IMR-90 (cell line): ENCODE results near the gene KMT2D. TPM values are rescaled to one million over a fixed set of nuclear protein-coding genes. Genes with fewer than 3 reads are reported as not detected.
"Not testable (repeated sequence)": the region's sequence is repeated elsewhere in the genome, so short reads cannot be mapped to it uniquely, and the experiment has no call there.

Experiments used
- ATAC-seq: fragments of 200-7000 bp; cut with Tn5 transposase; 2 replicates; pipeline ENCODE4 v1.9.1; 2020; ENCODE audit warnings: low read depth, mild to moderate bottlenecking, moderate library complexity
- BruUV-seq: library from RNA; stranded (reverse); fragments of 400-500 nt; replicated peaks from 2 replicates; lab custom pipeline; 2021; lab: Mats Ljungman, UMichigan
- CTCF ChIA-PET: fragments of 300-600 bp; formaldehyde crosslinking; extraction: SDS; loops from one replicate; lab custom pipeline; 2021; ENCODE audit warnings: antibody characterized with exemption; lab: Yijun Ruan, JAX
- POLR2A ChIA-PET: fragments of 300-600 bp; sonication (Branson Sonifier 250); formaldehyde crosslinking; loops from one replicate; lab custom pipeline; 2022; ENCODE audit warnings: antibody characterized with exemption; ENCODE audit not compliant: unreplicated experiment; lab: Charles Lee
- DNase-seq: peaks from one replicate; pipeline ENCODE4 v3.0.0; 2013
- H2AFZ ChIP-seq: replicated peaks from 2 replicates; pipeline ENCODE3; 2013; ENCODE audit warnings: low read length, mild to moderate bottlenecking; ENCODE audit not compliant: poor library complexity
- H2AK5ac ChIP-seq: 2 replicates; pipeline ENCODE4 v1.6.1; 2013; ENCODE audit warnings: low read depth, low read length, inconsistent platforms
- H2AK9ac ChIP-seq: replicated peaks from 2 replicates; pipeline ENCODE3; 2013; ENCODE audit warnings: mild to moderate bottlenecking, low read depth, low read length, moderate library complexity; ENCODE audit not compliant: poor library complexity
- H2BK120ac ChIP-seq: 2 replicates; pipeline ENCODE4 v1.6.1; 2013; ENCODE audit warnings: low read depth, low read length, inconsistent platforms
- H2BK15ac ChIP-seq: 3 replicates; pipeline ENCODE4 v1.6.1; 2013; ENCODE audit warnings: low read depth, low read length, inconsistent platforms
- H2BK20ac ChIP-seq: 2 replicates; pipeline ENCODE4 v1.6.1; 2013; ENCODE audit warnings: low read depth, mild to moderate bottlenecking, inconsistent platforms, low read length, moderate library complexity
- H2BK5ac ChIP-seq: 2 replicates; pipeline ENCODE4 v1.6.1; 2013; ENCODE audit warnings: mild to moderate bottlenecking, low read depth, low read length, inconsistent platforms; ENCODE audit not compliant: poor library complexity, severe bottlenecking
- H3K14ac ChIP-seq: replicated peaks from 2 replicates; pipeline ENCODE4 v1.6.1; 2013; ENCODE audit warnings: low read depth, low read length, inconsistent platforms
- H3K18ac ChIP-seq: 2 replicates; pipeline ENCODE4 v1.6.1; 2013; ENCODE audit warnings: low read depth, low read length, control low read depth
- H3K23ac ChIP-seq: 2 replicates; pipeline ENCODE4 v1.6.1; 2013; ENCODE audit warnings: low read depth, low read length, inconsistent platforms
- H3K27ac ChIP-seq: 2 replicates; pipeline ENCODE4 v1.5.1; 2013; ENCODE audit warnings: mild to moderate bottlenecking, control low read depth, low read length; ENCODE audit not compliant: insufficient read depth
- H3K27me3 ChIP-seq: 2 replicates; pipeline ENCODE4 v1.6.1; 2013; ENCODE audit warnings: low read length; ENCODE audit not compliant: control insufficient read depth, insufficient read depth
- H3K36me3 ChIP-seq: 2 replicates; pipeline ENCODE4 v1.6.1; 2013; ENCODE audit warnings: low read length, mixed read lengths; ENCODE audit not compliant: control insufficient read depth, insufficient read depth
- H3K4ac ChIP-seq: 2 replicates; pipeline ENCODE4 v1.6.1; 2013; ENCODE audit warnings: low read depth, low read length, inconsistent platforms
- H3K4me1 ChIP-seq: 2 replicates; pipeline ENCODE4 v1.6.1; 2013; ENCODE audit warnings: low read length, mixed read lengths; ENCODE audit not compliant: control insufficient read depth, insufficient read depth
- H3K4me2 ChIP-seq: 2 replicates; pipeline ENCODE4 v1.6.1; 2013; ENCODE audit warnings: low read depth, mild to moderate bottlenecking, control low read depth, low read length, moderate library complexity
- H3K4me3 ChIP-seq: 2 replicates; pipeline ENCODE4 v1.5.1; 2013; ENCODE audit warnings: low read depth, mild to moderate bottlenecking, control low read depth, low read length, moderate library complexity; ENCODE audit not compliant: insufficient read depth
- H3K56ac ChIP-seq: 2 replicates; pipeline ENCODE4 v1.6.1; 2013; ENCODE audit warnings: low read length, inconsistent platforms; ENCODE audit not compliant: insufficient read depth; ENCODE audit errors: extremely low read depth
- H3K79me1 ChIP-seq, 2 experiments: 2 replicates each; pipeline ENCODE4 v1.6.1; 2013; ENCODE audit warnings: low read length in 2 of 2, inconsistent platforms in 1 of 2, low read depth in 1 of 2
- H3K9ac ChIP-seq: 2 replicates; pipeline ENCODE4 v1.6.1; 2013; ENCODE audit warnings: low read depth, low read length, control low read depth
- H3K9me1 ChIP-seq: 2 replicates; pipeline ENCODE4 v1.6.1; 2013; ENCODE audit warnings: low read length, inconsistent platforms; ENCODE audit not compliant: insufficient read depth
- H3K9me3 ChIP-seq: 2 replicates; pipeline ENCODE4 v1.6.1; 2013; ENCODE audit warnings: low read length; ENCODE audit not compliant: control insufficient read depth, insufficient read depth
- H4K20me1 ChIP-seq: 2 replicates; pipeline ENCODE4 v1.6.1; 2013; ENCODE audit warnings: low read length, inconsistent platforms; ENCODE audit not compliant: insufficient read depth
- H4K5ac ChIP-seq: 2 replicates; pipeline ENCODE4 v1.6.1; 2013; ENCODE audit warnings: mild to moderate bottlenecking, low read depth, low read length, control low read depth
- H4K8ac ChIP-seq, 2 experiments: 2 replicates each; pipeline ENCODE4 v1.6.1; 2013; ENCODE audit warnings: low read depth in 2 of 2, low read length in 2 of 2, control low read depth in 1 of 2, inconsistent platforms in 1 of 2
- H4K91ac ChIP-seq: 2 replicates; pipeline ENCODE4 v1.6.1; 2013; ENCODE audit warnings: low read depth, low read length, inconsistent platforms; ENCODE audit not compliant: insufficient read depth
- WGBS, 2 experiments: methylation state at CpG; one replicate each; pipeline versions ENCODE4 v1.1.5 to v1.1.7; 2013; ENCODE audit warnings: missing lambda C conversion rate in 2 of 2; ENCODE audit not compliant: insufficient read length in 1 of 2; ENCODE audit errors: extremely low coverage in 2 of 2; 5-methylcytosine and 5-hydroxymethylcytosine counted together
- dilution Hi-C: fragments of 300-500 bp; cut with HindIII; formaldehyde crosslinking; loops from one replicate; pipeline ENCODE4 v1.14.3; 2018; ENCODE audit warnings: low sequenced_read_pairs; ENCODE audit not compliant: unreplicated experiment
- in situ Hi-C: fragments of 300-500 bp; cut with MboI; formaldehyde crosslinking; loops from 3 replicates; pipeline ENCODE4 v1.14.3; 2019; ENCODE audit warnings: low sequenced_read_pairs, inconsistent platforms, mixed read lengths
- intact Hi-C: fragments of 100-400 bp; cut with micrococcal nuclease; formaldehyde crosslinking; loops from 2 replicates; pipeline ENCODE4 v1.10.0; 2022
- polyA plus RNA-seq, 3 experiments: library from polyadenylated mRNA; depleted of rRNA; stranded (reverse); fragments of >200 nt; gene quantifications; 2 replicates each; pipeline ENCODE4 v1.2.3, GENCODE V29; 2012; ENCODE audit warnings: low replicate concordance in 1 of 3
- total RNA-seq: library from RNA; depleted of rRNA; stranded (reverse); fragments of >200 nt; gene quantifications from 2 replicates; pipeline ENCODE4 v1.2.3, GENCODE V29; 2012

The KMT2D gene
- total and polyA plus RNA-seq, 2 of the 4 experiments (the other 2 are of a cell fraction): 6.6 to 25.2 TPM

GRCh38 chr12:49061916-49062315, 1.3 kb upstream of the KMT2D start:
- H3K18ac ChIP-seq, H3K36me3 ChIP-seq, H3K4me3 ChIP-seq, H3K23ac ChIP-seq, POLR2A ChIA-PET, H3K4me1 ChIP-seq, H2BK120ac ChIP-seq, H4K5ac ChIP-seq, H3K9ac ChIP-seq, H2BK20ac ChIP-seq, H3K56ac ChIP-seq, H4K91ac ChIP-seq, H2AK5ac ChIP-seq, DNase-seq, H3K14ac ChIP-seq, H3K4ac ChIP-seq, H3K9me1 ChIP-seq, H2AFZ ChIP-seq, BruUV-seq, intact Hi-C loops, dilution Hi-C loops, H3K27ac ChIP-seq, H2AK9ac ChIP-seq, ATAC-seq, H3K9me3 ChIP-seq, H3K4me2 ChIP-seq, H2BK5ac ChIP-seq, H4K8ac ChIP-seq, H3K27me3 ChIP-seq, H2BK15ac ChIP-seq: not testable (repeated sequence)
- in situ Hi-C loops: loop anchor here (5.0 kb wide), 1 partner anchor 175 kb away; no protein-coding TSS in a partner anchor
- H3K79me1 ChIP-seq: peaks cover 9 to 36% of the 10 kb centered on the region in 2 experiments; a peak in 3 of 4 replicates
- peaks cover 25% of the 10 kb centered on the region for H4K20me1 ChIP-seq
- CTCF ChIA-PET: interaction anchor here (0.9 kb wide), 1 partner anchor 48 kb away, joined by 3 read pairs; no protein-coding TSS in a partner anchor
- WGBS, 2 experiments: no CpG with 5 or more reads among the region's 17 CpGs
